ENCODE data around the gene ESYT2. TPM values are rescaled to one million over a fixed set of nuclear protein-coding genes. Genes with fewer than 3 reads are reported as not detected.

Gene ESYT2
- total RNA-seq, 2 donors from 2014 or later, result 104 to 113 TPM

GRCh38 chr7:158798741-158799140 is 30.6 kb downstream of the ESYT2 start:
- DNase-seq (no peak), ATAC-seq (no peak)
- Mint-ChIP-seq H3K27me3 (no peaks in the 10 kb centered on the region), H3K27ac (no peak overlapping the region), H3K4me1 (peaks cover 28% of the 10 kb centered on the region), H3K36me3 (ENCODE audit: low read depth) (peaks cover 7% of the 10 kb centered on the region), H3K4me3 (no peak overlapping the region)
- H3K9me3 ChIP-seq (ENCODE audit: control insufficient read depth, low read length, poor library complexity, severe bottlenecking), result no peaks in the 10 kb centered on the region

- Mint-ChIP-seq H3K27ac (peak overlapping the region; percentile 77), H3K4me1 (peaks cover 22% of the 10 kb centered on the region), H3K27me3 (no peaks in the 10 kb centered on the region), H3K4me3 (peak overlapping the region; percentile 73), H3K36me3 (ENCODE audit: low read depth) (peaks cover 10% of the 10 kb centered on the region)
- DNase-seq (no peak), ATAC-seq (no peak)
- no peaks in the 10 kb centered on the region for H3K9me3 ChIP-seq (ENCODE audit: control insufficient read depth, low read length, poor library complexity, severe bottlenecking)
These were observed 32.6 kb downstream of the ESYT2 start for GRCh38 chr7:158796667-158797066.

GRCh38 chr7:158795272-158795671 is 34.0 kb downstream of the ESYT2 start:
- Mint-ChIP-seq H3K36me3 (ENCODE audit: low read depth) (peaks cover 10% of the 10 kb centered on the region), H3K4me3 (no peak overlapping the region), H3K4me1 (peaks cover 20% of the 10 kb centered on the region), H3K27me3 (no peaks in the 10 kb centered on the region), H3K27ac (peak overlapping the region; percentile 77)
- ATAC-seq (no peak), DNase-seq (no peak)
- H3K9me3 ChIP-seq (ENCODE audit: control insufficient read depth, low read length, poor library complexity, severe bottlenecking), result no peaks in the 10 kb centered on the region

- Mint-ChIP-seq H3K27me3 (no peaks in the 10 kb centered on the region), H3K4me3 (peak overlapping the region; percentile 52), H3K36me3 (ENCODE audit: low read depth) (peaks cover 10% of the 10 kb centered on the region), H3K4me1 (peaks cover 13% of the 10 kb centered on the region), H3K27ac (peak overlapping the region; percentile 53)
- ATAC-seq, result no peak
- DNase-seq, result no peak
- H3K9me3 ChIP-seq (ENCODE audit: control insufficient read depth, low read length, poor library complexity, severe bottlenecking), result no peaks in the 10 kb centered on the region
These were observed 38.2 kb downstream of the ESYT2 start for GRCh38 chr7:158791107-158791506.

GRCh38 chr7:158789842-158790241 is 39.5 kb downstream of the ESYT2 start:
- Mint-ChIP-seq H3K4me3 (no peak overlapping the region), H3K27ac (peak overlapping the region; percentile 53), H3K4me1 (peaks cover 13% of the 10 kb centered on the region), H3K36me3 (ENCODE audit: low read depth) (peaks cover 10% of the 10 kb centered on the region), H3K27me3 (no peaks in the 10 kb centered on the region)
- ATAC-seq (peak; percentile 23), DNase-seq (no peak)
- no peaks in the 10 kb centered on the region for H3K9me3 ChIP-seq (ENCODE audit: control insufficient read depth, low read length, poor library complexity, severe bottlenecking)

GRCh38 chr7:158786898-158787297 is 42.4 kb downstream of the ESYT2 start:
- Mint-ChIP-seq H3K4me1 (peaks cover 9% of the 10 kb centered on the region), H3K27ac (peak overlapping the region; percentile 90), H3K27me3 (no peaks in the 10 kb centered on the region), H3K36me3 (ENCODE audit: low read depth) (peaks cover 4% of the 10 kb centered on the region), H3K4me3 (peak overlapping the region; percentile 55)
- no peaks in the 10 kb centered on the region for H3K9me3 ChIP-seq (ENCODE audit: control insufficient read depth, low read length, poor library complexity, severe bottlenecking)
- ATAC-seq (no peak), DNase-seq (no peak)

GRCh38 chr7:158784270-158784669 is 45.0 kb downstream of the ESYT2 start:
- peaks cover 4% of the 10 kb centered on the region for H3K36me3 Mint-ChIP-seq (ENCODE audit: low read depth)
- ATAC-seq (peak; percentile 22), DNase-seq (no peak)
- H3K4me3 Mint-ChIP-seq, result no peak overlapping the region
- peaks cover 10% of the 10 kb centered on the region for H3K4me1 Mint-ChIP-seq
- no peak overlapping the region for H3K27ac Mint-ChIP-seq
- H3K27me3 Mint-ChIP-seq, result no peaks in the 10 kb centered on the region
- H3K9me3 ChIP-seq (ENCODE audit: control insufficient read depth, low read length, poor library complexity, severe bottlenecking), result no peaks in the 10 kb centered on the region

- no peaks in the 10 kb centered on the region for H3K9me3 ChIP-seq (ENCODE audit: control insufficient read depth, low read length, poor library complexity, severe bottlenecking)
- Mint-ChIP-seq H3K4me3 (no peak overlapping the region), H3K4me1 (peaks cover 16% of the 10 kb centered on the region), H3K27ac (no peak overlapping the region), H3K27me3 (no peaks in the 10 kb centered on the region), H3K36me3 (ENCODE audit: low read depth) (peaks cover 4% of the 10 kb centered on the region)
- DNase-seq (no peak), ATAC-seq (peak; percentile 30)
These were observed 45.7 kb downstream of the ESYT2 start for GRCh38 chr7:158783595-158783994.

GRCh38 chr7:158782761-158783401 is 46.4 kb downstream of the ESYT2 start:
- no peak overlapping the region for H3K27ac Mint-ChIP-seq
- no peak for DNase-seq
- peak; percentile 42 for ATAC-seq

GRCh38 chr7:158781974-158782664 is 47.2 kb downstream of the ESYT2 start:
- H3K4me3 Mint-ChIP-seq, result no peak overlapping the region
- no peak for ATAC-seq

More at GRCh38 chr7:158782761-158783401, 46.4 kb downstream of the ESYT2 start:
- Mint-ChIP-seq H3K4me1 (peaks cover 19% of the 10 kb centered on the region), H3K27me3 (no peaks in the 10 kb centered on the region), H3K4me3 (no peak overlapping the region), H3K36me3 (ENCODE audit: low read depth) (peaks cover 4% of the 10 kb centered on the region)
- no peaks in the 10 kb centered on the region for H3K9me3 ChIP-seq (ENCODE audit: control insufficient read depth, low read length, poor library complexity, severe bottlenecking)

GRCh38 chr7:158781217-158781973 is 47.9 kb downstream of the ESYT2 start:
- Mint-ChIP-seq H3K4me3 (no peak overlapping the region), H3K27ac (no peak overlapping the region), H3K36me3 (ENCODE audit: low read depth) (no peaks in the 10 kb centered on the region), H3K4me1 (peaks cover 15% of the 10 kb centered on the region), H3K27me3 (no peaks in the 10 kb centered on the region)
- DNase-seq (no peak), ATAC-seq (no peak)
- H3K9me3 ChIP-seq (ENCODE audit: control insufficient read depth, low read length, poor library complexity, severe bottlenecking), result no peaks in the 10 kb centered on the region

More at GRCh38 chr7:158781974-158782664, 47.2 kb downstream of the ESYT2 start:
- Mint-ChIP-seq H3K27ac (no peak overlapping the region), H3K36me3 (ENCODE audit: low read depth) (peaks cover 4% of the 10 kb centered on the region), H3K27me3 (no peaks in the 10 kb centered on the region), H3K4me1 (peaks cover 19% of the 10 kb centered on the region)
- DNase-seq, result no peak
- no peaks in the 10 kb centered on the region for H3K9me3 ChIP-seq (ENCODE audit: control insufficient read depth, low read length, poor library complexity, severe bottlenecking)

GRCh38 chr7:158779061-158780000 is 50.0 kb downstream of the ESYT2 start:
- Mint-ChIP-seq H3K4me1 (peaks cover 18% of the 10 kb centered on the region), H3K36me3 (ENCODE audit: low read depth) (peaks cover 2% of the 10 kb centered on the region), H3K27ac (no peak overlapping the region), H3K4me3 (peak overlapping the region; percentile 60), H3K27me3 (no peaks in the 10 kb centered on the region)
- ATAC-seq (peak; percentile 22), DNase-seq (no peak)
- no peaks in the 10 kb centered on the region for H3K9me3 ChIP-seq (ENCODE audit: control insufficient read depth, low read length, poor library complexity, severe bottlenecking)
